Fibroblast of mammary gland (primary cell): ENCODE data around the gene PDIA4.
"Not testable (repeated sequence)": the region's sequence is repeated elsewhere in the genome, so short reads cannot be mapped to it uniquely, and the experiment has no call there.

Source experiments
- DNase-seq: peaks from one replicate; pipeline ENCODE4 v3.0.0-alpha.2; 2010; ENCODE audit warnings: low read depth
- H3K4me3 ChIP-seq: 2 replicates; pipeline ENCODE4 v1.5.1; 2011; ENCODE audit warnings: low read depth, mild to moderate bottlenecking, low read length, moderate library complexity; ENCODE audit not compliant: control insufficient read depth
- TF ChIP-seq, protein P1 (sequence below): conservative IDR thresholded peaks from 2 replicates; pipeline ENCODE4 v1.5.1; 2011; ENCODE audit warnings: low read depth, low read length, inconsistent platforms; ENCODE audit not compliant: control insufficient read depth, insufficient read depth

PDIA4 gene

DNA sequence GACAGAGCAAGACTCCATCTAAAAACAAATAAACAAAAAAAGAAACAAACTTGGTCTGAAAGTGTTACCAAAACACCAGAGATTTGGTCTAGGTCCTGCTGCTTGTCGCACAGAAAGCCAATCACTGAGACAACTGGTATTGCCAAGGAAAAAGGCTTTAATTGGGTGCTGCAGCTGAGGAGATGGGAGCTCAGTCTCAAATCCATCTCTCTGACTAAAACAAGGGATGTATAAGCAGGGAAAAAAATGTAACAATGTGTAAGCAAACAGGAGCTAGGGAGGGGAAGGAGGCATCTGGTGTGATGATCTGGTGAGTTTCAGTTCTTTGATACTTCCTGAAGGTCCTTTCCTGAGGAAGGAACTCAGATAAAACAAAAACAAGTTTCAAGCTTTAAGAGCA lies 8.4 kb upstream of the PDIA4 start:
- no peak for DNase-seq
- no peak overlapping the region for H3K4me3 ChIP-seq
- TF ChIP-seq, protein P1, sequence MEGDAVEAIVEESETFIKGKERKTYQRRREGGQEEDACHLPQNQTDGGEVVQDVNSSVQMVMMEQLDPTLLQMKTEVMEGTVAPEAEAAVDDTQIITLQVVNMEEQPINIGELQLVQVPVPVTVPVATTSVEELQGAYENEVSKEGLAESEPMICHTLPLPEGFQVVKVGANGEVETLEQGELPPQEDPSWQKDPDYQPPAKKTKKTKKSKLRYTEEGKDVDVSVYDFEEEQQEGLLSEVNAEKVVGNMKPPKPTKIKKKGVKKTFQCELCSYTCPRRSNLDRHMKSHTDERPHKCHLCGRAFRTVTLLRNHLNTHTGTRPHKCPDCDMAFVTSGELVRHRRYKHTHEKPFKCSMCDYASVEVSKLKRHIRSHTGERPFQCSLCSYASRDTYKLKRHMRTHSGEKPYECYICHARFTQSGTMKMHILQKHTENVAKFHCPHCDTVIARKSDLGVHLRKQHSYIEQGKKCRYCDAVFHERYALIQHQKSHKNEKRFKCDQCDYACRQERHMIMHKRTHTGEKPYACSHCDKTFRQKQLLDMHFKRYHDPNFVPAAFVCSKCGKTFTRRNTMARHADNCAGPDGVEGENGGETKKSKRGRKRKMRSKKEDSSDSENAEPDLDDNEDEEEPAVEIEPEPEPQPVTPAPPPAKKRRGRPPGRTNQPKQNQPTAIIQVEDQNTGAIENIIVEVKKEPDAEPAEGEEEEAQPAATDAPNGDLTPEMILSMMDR, result no peak

DNA sequence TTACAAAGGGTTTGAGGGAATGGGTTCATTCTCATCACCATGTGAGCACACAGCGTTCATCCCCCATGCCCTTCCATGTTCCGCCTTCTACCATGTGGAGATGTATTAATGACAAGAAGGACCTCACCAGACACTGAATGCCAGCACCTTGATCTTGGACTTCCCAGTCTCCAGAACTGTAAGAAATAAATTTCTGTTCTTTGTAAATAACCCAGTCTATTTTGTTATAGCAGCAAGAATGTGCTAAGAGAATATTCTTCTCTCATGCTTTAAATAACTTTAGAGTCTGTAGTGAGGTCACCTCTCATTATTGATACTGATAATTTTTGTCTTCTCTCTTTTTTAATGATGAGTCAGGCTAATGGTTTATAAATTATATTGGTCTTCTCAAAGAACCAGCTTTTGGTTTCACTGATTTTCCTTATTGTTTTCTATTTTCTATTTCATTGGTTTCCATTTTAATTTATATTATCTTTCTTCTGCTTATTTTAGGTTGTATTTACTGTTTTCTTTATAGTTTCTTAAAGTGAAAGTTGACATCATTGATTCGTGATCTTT lies 3.1 kb upstream of the PDIA4 start:
- no peak for DNase-seq
- TF ChIP-seq, protein P1, result no peak
- no peak overlapping the region for H3K4me3 ChIP-seq

DNA sequence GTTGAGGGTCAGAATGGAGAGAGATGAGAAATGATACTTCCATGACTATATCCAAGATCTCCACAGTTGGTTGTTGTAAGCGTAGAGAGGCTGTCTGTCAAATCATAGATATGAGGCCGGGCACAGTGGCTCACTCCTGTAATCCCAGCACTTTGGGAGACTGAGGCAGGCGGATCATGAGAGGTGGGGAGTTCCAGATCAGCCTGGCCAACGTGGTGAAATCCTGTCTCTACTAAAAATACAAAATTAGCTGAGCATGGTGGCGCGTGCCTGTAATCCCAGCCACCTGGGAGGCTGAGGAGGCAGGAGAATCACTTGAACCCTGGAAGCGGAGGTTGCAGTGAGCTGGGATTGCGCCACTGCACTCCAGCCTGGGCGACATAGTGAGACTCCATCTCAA lies 2.1 kb upstream of the PDIA4 start:
- DNase-seq, H3K4me3 ChIP-seq: not testable (repeated sequence)

DNA sequence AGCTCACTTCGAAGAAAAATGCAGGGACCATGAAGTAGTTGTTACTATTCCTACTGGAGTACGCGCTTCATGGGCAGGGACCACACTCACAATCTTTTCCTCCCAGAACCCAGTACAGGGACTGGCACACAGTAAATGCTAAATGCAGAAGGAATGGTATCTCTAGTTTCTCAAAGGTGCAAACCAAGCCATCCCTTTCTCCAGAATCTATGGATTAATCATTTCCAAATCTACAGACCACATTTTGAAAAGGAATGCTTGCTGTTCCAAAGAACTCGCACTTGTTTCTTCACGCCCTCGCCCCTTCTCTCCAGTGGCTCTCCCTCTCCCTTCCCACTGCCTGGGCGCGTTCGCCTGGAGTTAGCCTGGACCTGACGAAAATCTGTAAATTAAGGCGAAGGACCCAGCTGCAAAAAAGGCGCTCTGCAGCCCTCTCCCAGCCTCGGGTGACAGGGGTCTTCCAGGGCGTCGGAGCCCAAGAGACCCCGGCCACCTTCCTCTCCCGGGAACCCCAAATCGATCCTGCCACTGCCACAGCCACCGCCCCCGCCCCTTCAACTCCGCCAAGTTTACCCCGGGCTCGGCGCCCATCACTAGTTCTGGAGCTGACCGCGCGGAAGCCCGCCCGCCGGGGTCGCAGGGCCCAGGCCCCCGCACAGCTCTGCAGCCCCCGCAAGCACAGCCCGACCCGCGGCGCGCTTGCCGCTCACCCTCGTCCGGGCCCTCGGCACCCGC lies 527 bp downstream of the PDIA4 start:
- TF ChIP-seq, protein P1, result no peak
- DNase-seq, result peak; percentile 21

DNA sequence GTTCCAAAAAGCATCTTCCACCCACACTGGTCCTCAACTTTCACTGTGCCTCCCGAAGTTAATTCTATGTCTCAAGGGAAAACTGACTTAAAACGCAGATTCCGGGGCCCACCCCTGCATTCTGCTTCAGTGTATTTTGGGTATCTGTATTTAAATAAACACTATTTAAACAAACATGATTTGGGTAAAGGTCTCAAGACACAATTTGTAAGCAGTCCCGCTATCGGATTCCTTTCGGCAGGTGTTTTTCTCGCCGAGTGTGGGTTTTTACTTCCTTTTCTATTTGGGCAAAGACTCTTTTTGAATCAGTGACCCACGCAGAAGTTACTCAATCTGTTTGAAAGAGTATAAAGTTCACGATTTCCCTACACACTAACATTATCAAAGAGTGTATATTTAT lies 1.2 kb downstream of the PDIA4 start:
- TF ChIP-seq, protein P1, result no peak
- no peak for DNase-seq
- peak overlapping the region; percentile 91 for H3K4me3 ChIP-seq

More for the DNA sequence above, 527 bp downstream of the PDIA4 start:
- H3K4me3 ChIP-seq, result peak overlapping the region; percentile 91

DNA sequence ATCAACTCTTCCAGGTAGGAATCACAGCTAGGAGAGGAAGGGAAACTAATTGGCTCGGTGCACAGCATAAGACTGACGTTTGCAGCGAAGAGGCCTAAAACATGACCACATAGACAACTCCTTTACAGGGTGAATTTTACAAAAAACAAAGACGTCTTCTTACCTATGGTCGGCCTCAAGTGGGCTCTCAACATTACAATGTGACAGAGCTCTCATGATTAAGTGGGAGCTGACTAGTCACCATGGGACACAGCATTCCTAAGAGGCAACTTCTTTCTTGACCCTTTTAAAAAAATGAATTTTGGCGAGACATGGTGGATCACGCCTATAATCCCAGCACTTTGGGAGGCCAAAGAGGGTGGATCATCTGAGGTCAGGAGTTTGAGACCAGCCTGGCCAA lies 4.6 kb downstream of the PDIA4 start:
- TF ChIP-seq, protein P1, result no peak
- no peak overlapping the region for H3K4me3 ChIP-seq
- DNase-seq, result no peak

DNA sequence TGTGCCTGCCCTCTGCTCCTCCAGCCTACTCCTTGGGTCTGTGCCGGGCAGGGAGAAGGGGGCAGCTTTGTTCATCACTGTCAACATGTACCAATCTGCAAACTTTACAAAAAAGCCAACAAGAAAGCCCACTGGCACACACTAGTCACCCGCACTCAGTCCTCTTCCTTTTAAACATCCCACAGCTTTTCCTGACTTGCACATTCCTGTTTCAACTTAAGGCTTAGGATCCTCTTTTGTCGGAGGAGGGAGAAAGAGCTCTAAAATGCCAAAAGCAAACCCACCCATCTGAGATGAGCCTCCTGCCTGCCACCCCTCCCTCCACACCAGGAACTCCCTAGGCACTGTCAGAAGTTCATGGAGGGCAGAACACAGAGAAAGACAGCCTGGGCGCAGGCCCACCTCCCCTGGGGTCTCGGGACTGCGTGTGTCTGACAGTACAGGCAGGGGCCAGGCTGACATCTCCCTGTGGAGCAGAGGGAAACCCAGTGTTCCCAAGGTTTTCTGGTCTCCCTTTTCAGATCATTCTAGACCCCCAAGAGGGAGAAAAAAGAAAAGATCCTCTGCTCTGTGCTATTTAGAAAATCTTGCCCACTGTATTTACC lies 5.4 kb downstream of the PDIA4 start:
- no peak for DNase-seq
- TF ChIP-seq, protein P1, result no peak
- H3K4me3 ChIP-seq, result no peak overlapping the region
